ENCODE data around the gene KREMEN1. TPM values are rescaled to one million over a fixed set of nuclear protein-coding genes. Genes with fewer than 3 reads are reported as not detected.

Gene KREMEN1
- total RNA-seq, 1 experiment from 2014 or later = 2.7 TPM

GRCh38 chr22:29032584-29032983 lies 40.3 kb upstream of the KREMEN1 start:
- CTCF ChIA-PET = no interaction called here
- peaks cover 4% of the 10 kb centered on the region for H3F3A ChIP-seq (ENCODE audit: low read length, unreplicated experiment)
- intact Hi-C loops (cut with micrococcal nuclease) = no loop called here
- peak overlapping the region; percentile 86; the same call in 1 of the 2 replicates for H3K27ac ChIP-seq (ENCODE audit: low read length)
- no peaks in the 10 kb centered on the region for H3K9me2 ChIP-seq (replicated peaks; ENCODE audit: low read length)
- no peak overlapping the region for H2AFZ ChIP-seq (ENCODE audit: low read length)
- no peak overlapping the region for H3K4me3 ChIP-seq (ENCODE audit: low read length)
- ATAC-seq (no peak), DNase-seq (peak; percentile 28)
- H3K79me2 ChIP-seq (ENCODE audit: low read length) = 0 out of 2 replicates have a peak, but pooled peaks cover 6% of the 10 kb centered on the region
- H3K9ac ChIP-seq (ENCODE audit: low read length) = no peak overlapping the region
- BruUV-seq (replicated peaks) = no TSS peak
- no peak for TF ChIP-seq CTCF (conservative IDR thresholded peaks at IDR 0.05; ENCODE audit: low read depth, low read length)
- no peak for TF ChIP-seq EZH2 (IDR thresholded peaks at IDR 0.05; ENCODE audit: low read length, unreplicated experiment)
- no peak for TF ChIP-seq EZH2phosphoT487 (IDR thresholded peaks at IDR 0.05; ENCODE audit: borderline replicate concordance, low read length)
- no peaks in the 10 kb centered on the region for H3K36me3 ChIP-seq (ENCODE audit: low read depth, low read length)
- peaks cover 30% of the 10 kb centered on the region for H3K4me1 ChIP-seq (ENCODE audit: insufficient read depth, low read length)
- peak overlapping the region; percentile 97 for H3K4me2 ChIP-seq (ENCODE audit: low read length)
- H3K9me3 ChIP-seq (ENCODE audit: low read length) = no peaks in the 10 kb centered on the region
- H4K20me1 ChIP-seq (ENCODE audit: low read length) = no peaks in the 10 kb centered on the region
- no peaks in the 10 kb centered on the region for H3K27me3 ChIP-seq (ENCODE audit: low read length)
- POLR2A ChIA-PET (ENCODE audit: unreplicated experiment) = interaction anchor here (1.0 kb wide), 1 partner anchor 149 kb away, joined by 4 read pairs; the partner anchor contains the start of gene ZNRF3

- CTCF ChIA-PET = no interaction called here
- no peak for ATAC-seq
Observed at GRCh38 chr22:29037340-29037932, 35.4 kb upstream of the KREMEN1 start.

More at GRCh38 chr22:29037340-29037932, 35.4 kb upstream of the KREMEN1 start:
- DNase-seq = no peak
- intact Hi-C loops (cut with micrococcal nuclease) = no loop called here
- Histone ChIP-seq H3K4me2 (ENCODE audit: low read length) (no peak overlapping the region), H2AFZ (ENCODE audit: low read length) (no peak overlapping the region), H3K9me3 (ENCODE audit: low read length) (no peaks in the 10 kb centered on the region), H3F3A (ENCODE audit: low read length, unreplicated experiment) (no peaks in the 10 kb centered on the region), H3K27me3 (ENCODE audit: low read length) (no peaks in the 10 kb centered on the region), H3K4me3 (ENCODE audit: low read length) (no peak overlapping the region), H3K36me3 (ENCODE audit: low read depth, low read length) (no peaks in the 10 kb centered on the region), H4K20me1 (ENCODE audit: low read length) (no peaks in the 10 kb centered on the region), H3K79me2 (ENCODE audit: low read length) (no peaks in the 10 kb centered on the region), H3K27ac (ENCODE audit: low read length) (no peak overlapping the region), H3K9me2 (replicated peaks; ENCODE audit: low read length) (no peaks in the 10 kb centered on the region), H3K4me1 (ENCODE audit: insufficient read depth, low read length) (peaks cover 4% of the 10 kb centered on the region; the same call in 1 of the 2 replicates), H3K9ac (ENCODE audit: low read length) (no peak overlapping the region)
- TF ChIP-seq EZH2phosphoT487 (IDR thresholded peaks at IDR 0.05; ENCODE audit: borderline replicate concordance, low read length) (no peak), CTCF (conservative IDR thresholded peaks at IDR 0.05; ENCODE audit: low read depth, low read length) (no peak), EZH2 (IDR thresholded peaks at IDR 0.05; ENCODE audit: low read length, unreplicated experiment) (no peak)
- no TSS peak for BruUV-seq (replicated peaks)
- POLR2A ChIA-PET (ENCODE audit: unreplicated experiment) = no interaction called here

Measured in PC-3 (cell line).